ENCODE data around the gene GAL.
"Not testable (repeated sequence)": the region's sequence is repeated elsewhere in the genome, so short reads cannot be mapped to it uniquely, and the experiment has no call there.

Gene GAL

GRCh38 chr11:68684385-68685356, at the start of gene GAL:
GAL (plus strand) TSS chr11:68684544; CDS start chr11:68684924, 380 bp downstream.
- DNase-seq = no peak

- DNase-seq = not testable (repeated sequence)
These were observed 49.7 kb upstream of the GAL start for GRCh38 chr11:68634606-68635005.

- DNase-seq = not testable (repeated sequence)
These were observed 49.2 kb upstream of the GAL start for GRCh38 chr11:68635172-68635571.

GRCh38 chr11:68635883-68636282, 48.5 kb upstream of the GAL start:
- DNase-seq = not testable (repeated sequence)

GRCh38 chr11:68639322-68639721, 45.0 kb upstream of the GAL start:
- not testable (repeated sequence) for DNase-seq

GRCh38 chr11:68641880-68642279, 42.5 kb upstream of the GAL start:
- DNase-seq = no peak

- DNase-seq = no peak
These were observed 40.8 kb upstream of the GAL start for GRCh38 chr11:68643585-68643984.

- no peak for DNase-seq
These were observed 37.5 kb upstream of the GAL start for GRCh38 chr11:68646832-68647231.

GRCh38 chr11:68649851-68650555, 34.3 kb upstream of the GAL start:
- DNase-seq = no peak

GRCh38 chr11:68650801-68651200, 33.5 kb upstream of the GAL start:
- DNase-seq = no peak

GRCh38 chr11:68651208-68651984, 32.9 kb upstream of the GAL start:
- DNase-seq = peak; percentile 13

GRCh38 chr11:68651985-68652682, 32.2 kb upstream of the GAL start:
- no peak for DNase-seq

GRCh38 chr11:68652683-68653156, 31.6 kb upstream of the GAL start:
- DNase-seq = no peak

- DNase-seq = no peak
These were observed 30.6 kb upstream of the GAL start for GRCh38 chr11:68653486-68654430.

GRCh38 chr11:68654978-68655377, 29.4 kb upstream of the GAL start:
- no peak for DNase-seq

- no peak for DNase-seq
These were observed 28.9 kb upstream of the GAL start for GRCh38 chr11:68655406-68655805.

GRCh38 chr11:68655806-68656205, 28.5 kb upstream of the GAL start:
- DNase-seq = no peak

GRCh38 chr11:68657021-68657780, 27.1 kb upstream of the GAL start:
- DNase-seq = no peak

GRCh38 chr11:68658097-68658496, 26.2 kb upstream of the GAL start:
- DNase-seq = no peak

GRCh38 chr11:68658661-68659060, 25.7 kb upstream of the GAL start:
- peak; percentile 44 for DNase-seq

All from EL (cell line).